ENCODE measurements around the gene CCNL2. TPM values are rescaled to one million over a fixed set of nuclear protein-coding genes. Genes with fewer than 3 reads are reported as not detected.
A peak's percentile ranks its signal among the peaks of the same experiment; 100 is the strongest.

CCNL2 gene
- total and polyA plus RNA-seq, 4 donors, result 46.4 to 170 (median 104) TPM

DNA sequence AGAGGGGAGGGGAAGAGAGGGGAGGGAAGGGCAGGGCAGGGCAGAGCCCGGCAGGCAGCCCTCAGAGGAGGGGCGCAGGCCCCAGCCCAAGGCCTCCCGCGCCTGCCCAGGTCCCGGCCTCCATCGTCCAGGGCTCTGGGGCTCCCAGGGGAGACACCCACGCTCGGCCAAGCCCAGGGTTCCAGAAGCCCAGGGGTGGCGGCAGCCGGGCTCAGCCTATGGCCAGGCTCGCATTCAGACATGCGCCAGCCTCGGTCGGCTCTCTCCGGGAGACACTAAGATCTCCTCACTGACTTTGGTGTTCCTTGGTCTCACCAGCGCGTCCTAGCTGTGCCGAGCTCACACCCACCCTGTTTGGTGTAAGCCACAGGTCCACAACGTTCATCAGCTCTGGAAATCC is 29.0 kb upstream of the CCNL2 start (continued):
- TF ChIP-seq HNF4A (conservative IDR thresholded peaks at IDR 0.05), result no peak

DNA sequence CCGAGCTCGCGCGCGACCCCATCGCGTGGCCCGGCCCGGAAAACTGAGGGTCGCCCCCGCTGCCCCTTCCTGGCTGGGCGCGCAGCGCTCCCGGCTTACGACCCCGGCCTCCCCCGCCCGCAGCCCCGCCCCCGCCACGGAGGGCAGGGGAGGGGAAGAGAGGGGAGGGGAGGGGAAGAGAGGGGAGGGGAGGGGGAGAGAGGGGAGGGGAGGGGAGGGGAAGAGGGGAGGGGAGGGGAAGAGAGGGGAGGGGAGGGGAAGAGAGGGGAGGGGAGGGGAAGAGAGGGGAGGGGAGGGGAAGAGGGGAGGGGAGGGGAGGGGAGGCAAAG is 28.6 kb upstream of the CCNL2 start:
- 3% methylated on average over 14 of the region's 22 CpGs for WGBS
- Histone ChIP-seq H3K27me3 (ENCODE audit: control insufficient read depth in 4 of 4, insufficient read depth in 4 of 4, low read length in 3 of 4) (no peaks in the 10 kb centered on the region), H3K27ac (ENCODE audit: low read depth in 1 of 2, low read length in 2 of 2) (no peak overlapping the region), H3K9me3 (ENCODE audit: control insufficient read depth in 4 of 4, low read length in 3 of 4) (no peaks in the 10 kb centered on the region), H3K36me3 (ENCODE audit: control insufficient read depth in 4 of 4, insufficient read depth in 3 of 4, low read depth in 1 of 4, low read length in 3 of 4) (no peaks in the 10 kb centered on the region), H3K4me3 (ENCODE audit: low read depth in 1 of 3, low read length in 3 of 3) (peak overlapping the region in 1 of 3 donors; percentile 39), H3K4me1 (ENCODE audit: control insufficient read depth in 4 of 4, insufficient read depth in 4 of 4, low read length in 3 of 4) (peaks cover 11 to 35% (median 25%) of the 10 kb centered on the region in 4 donors), H3K9ac (ENCODE audit: low read depth in 1 of 2, low read length in 2 of 2) (no peak overlapping the region)
- TF ChIP-seq, protein P1, sequence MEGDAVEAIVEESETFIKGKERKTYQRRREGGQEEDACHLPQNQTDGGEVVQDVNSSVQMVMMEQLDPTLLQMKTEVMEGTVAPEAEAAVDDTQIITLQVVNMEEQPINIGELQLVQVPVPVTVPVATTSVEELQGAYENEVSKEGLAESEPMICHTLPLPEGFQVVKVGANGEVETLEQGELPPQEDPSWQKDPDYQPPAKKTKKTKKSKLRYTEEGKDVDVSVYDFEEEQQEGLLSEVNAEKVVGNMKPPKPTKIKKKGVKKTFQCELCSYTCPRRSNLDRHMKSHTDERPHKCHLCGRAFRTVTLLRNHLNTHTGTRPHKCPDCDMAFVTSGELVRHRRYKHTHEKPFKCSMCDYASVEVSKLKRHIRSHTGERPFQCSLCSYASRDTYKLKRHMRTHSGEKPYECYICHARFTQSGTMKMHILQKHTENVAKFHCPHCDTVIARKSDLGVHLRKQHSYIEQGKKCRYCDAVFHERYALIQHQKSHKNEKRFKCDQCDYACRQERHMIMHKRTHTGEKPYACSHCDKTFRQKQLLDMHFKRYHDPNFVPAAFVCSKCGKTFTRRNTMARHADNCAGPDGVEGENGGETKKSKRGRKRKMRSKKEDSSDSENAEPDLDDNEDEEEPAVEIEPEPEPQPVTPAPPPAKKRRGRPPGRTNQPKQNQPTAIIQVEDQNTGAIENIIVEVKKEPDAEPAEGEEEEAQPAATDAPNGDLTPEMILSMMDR (IDR thresholded peaks at IDR 0.05; ENCODE audit: low read depth, low read length, missing input control), result no peak
- TF ChIP-seq YY1 (IDR thresholded peaks at IDR 0.05), result no peak
- no peak for TF ChIP-seq HNF4G (IDR thresholded peaks at IDR 0.05)
- TF ChIP-seq, protein P2, sequence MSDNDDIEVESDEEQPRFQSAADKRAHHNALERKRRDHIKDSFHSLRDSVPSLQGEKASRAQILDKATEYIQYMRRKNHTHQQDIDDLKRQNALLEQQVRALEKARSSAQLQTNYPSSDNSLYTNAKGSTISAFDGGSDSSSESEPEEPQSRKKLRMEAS (IDR thresholded peaks at IDR 0.05), result no peak
- TF ChIP-seq SP1 (IDR thresholded peaks at IDR 0.05), result no peak
- no peak for DNase-seq (ENCODE audit: low spot score)

DNA sequence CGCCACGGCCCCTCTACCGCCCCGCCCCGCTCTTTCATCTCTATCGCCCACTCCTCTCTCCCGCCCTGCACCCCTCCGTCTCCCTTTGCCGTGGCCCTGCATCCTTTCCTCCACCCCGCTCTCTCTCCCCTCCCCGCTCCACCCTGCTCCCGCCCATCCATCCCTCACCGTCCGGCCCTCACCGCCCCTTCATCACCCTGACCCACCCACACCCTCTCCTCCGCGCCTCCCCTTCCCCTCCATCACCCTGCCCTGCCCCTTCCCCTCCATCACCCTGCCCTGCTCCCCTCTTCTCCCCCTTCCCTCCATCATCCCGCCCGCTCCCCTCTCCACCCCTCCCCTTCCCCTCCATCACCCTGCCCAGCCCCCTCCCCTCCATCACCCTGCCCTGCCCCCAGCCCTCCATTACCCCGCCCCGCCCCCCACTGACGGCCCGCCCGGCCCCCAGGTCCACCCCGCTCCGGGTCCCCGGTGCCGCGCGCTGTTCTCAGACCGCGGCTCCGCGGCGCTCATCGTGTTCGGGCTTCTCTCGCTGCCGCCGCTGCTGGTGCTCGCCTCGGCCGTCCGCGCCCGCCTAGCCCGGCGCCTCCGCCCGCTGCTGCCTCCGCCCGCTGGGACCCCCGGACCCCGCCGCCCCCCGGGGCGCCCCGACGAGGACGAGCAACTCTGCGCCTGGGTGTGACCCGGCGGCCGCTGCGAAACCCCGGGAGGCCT is 28.1 kb upstream of the CCNL2 start:
- H3K9me3 ChIP-seq (ENCODE audit: control insufficient read depth in 4 of 4, low read length in 3 of 4), result no peaks in the 10 kb centered on the region
- H3K4me1 ChIP-seq (ENCODE audit: control insufficient read depth in 4 of 4, insufficient read depth in 4 of 4, low read length in 3 of 4), result peaks cover 11 to 30% (median 21%) of the 10 kb centered on the region in 4 donors
- TF ChIP-seq, protein P1 (IDR thresholded peaks at IDR 0.05; ENCODE audit: low read depth, low read length, missing input control), result no peak
- no peak for TF ChIP-seq TAF1 (conservative IDR thresholded peaks at IDR 0.05)
- TF ChIP-seq YY1 (IDR thresholded peaks at IDR 0.05), result no peak
- TF ChIP-seq NR2F2 (IDR thresholded peaks at IDR 0.05), result no peak
- TF ChIP-seq, protein P3, sequence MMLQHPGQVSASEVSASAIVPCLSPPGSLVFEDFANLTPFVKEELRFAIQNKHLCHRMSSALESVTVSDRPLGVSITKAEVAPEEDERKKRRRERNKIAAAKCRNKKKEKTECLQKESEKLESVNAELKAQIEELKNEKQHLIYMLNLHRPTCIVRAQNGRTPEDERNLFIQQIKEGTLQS (IDR thresholded peaks at IDR 0.05), result no peak
- TF ChIP-seq, protein P4, sequence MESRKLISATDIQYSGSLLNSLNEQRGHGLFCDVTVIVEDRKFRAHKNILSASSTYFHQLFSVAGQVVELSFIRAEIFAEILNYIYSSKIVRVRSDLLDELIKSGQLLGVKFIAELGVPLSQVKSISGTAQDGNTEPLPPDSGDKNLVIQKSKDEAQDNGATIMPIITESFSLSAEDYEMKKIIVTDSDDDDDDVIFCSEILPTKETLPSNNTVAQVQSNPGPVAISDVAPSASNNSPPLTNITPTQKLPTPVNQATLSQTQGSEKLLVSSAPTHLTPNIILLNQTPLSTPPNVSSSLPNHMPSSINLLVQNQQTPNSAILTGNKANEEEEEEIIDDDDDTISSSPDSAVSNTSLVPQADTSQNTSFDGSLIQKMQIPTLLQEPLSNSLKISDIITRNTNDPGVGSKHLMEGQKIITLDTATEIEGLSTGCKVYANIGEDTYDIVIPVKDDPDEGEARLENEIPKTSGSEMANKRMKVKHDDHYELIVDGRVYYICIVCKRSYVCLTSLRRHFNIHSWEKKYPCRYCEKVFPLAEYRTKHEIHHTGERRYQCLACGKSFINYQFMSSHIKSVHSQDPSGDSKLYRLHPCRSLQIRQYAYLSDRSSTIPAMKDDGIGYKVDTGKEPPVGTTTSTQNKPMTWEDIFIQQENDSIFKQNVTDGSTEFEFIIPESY (IDR thresholded peaks at IDR 0.05), result no peak
- no peak for TF ChIP-seq FOXA1 (IDR thresholded peaks at IDR 0.05)
- no peak for TF ChIP-seq FOXA2 (IDR thresholded peaks at IDR 0.05)
- TF ChIP-seq, protein P2 (IDR thresholded peaks at IDR 0.05), result no peak
- TF ChIP-seq HNF4A (conservative IDR thresholded peaks at IDR 0.05), result no peak
- TF ChIP-seq EGR1 (IDR thresholded peaks at IDR 0.05; ENCODE audit: low read depth in 2 of 2), result no peak
- TF ChIP-seq GABPA (IDR thresholded peaks at IDR 0.05 in 1 of 2, conservative IDR thresholded peaks at IDR 0.05 in 1 of 2), result no peak
- no peak for TF ChIP-seq RAD21 (IDR thresholded peaks at IDR 0.05)
- peak overlapping the region in 1 of 3 donors; percentile 39 for H3K4me3 ChIP-seq (ENCODE audit: low read depth in 1 of 3, low read length in 3 of 3)
- H3K9ac ChIP-seq (ENCODE audit: low read depth in 1 of 2, low read length in 2 of 2), result no peak overlapping the region
- H3K27me3 ChIP-seq (ENCODE audit: control insufficient read depth in 4 of 4, insufficient read depth in 4 of 4, low read length in 3 of 4), result no peaks in the 10 kb centered on the region
- no peak overlapping the region for H3K27ac ChIP-seq (ENCODE audit: low read depth in 1 of 2, low read length in 2 of 2)
- DNase-seq (ENCODE audit: low spot score), result no peak
- 16% methylated on average over 66 of the region's 66 CpGs for WGBS
- no peaks in the 10 kb centered on the region for H3K36me3 ChIP-seq (ENCODE audit: control insufficient read depth in 4 of 4, insufficient read depth in 3 of 4, low read depth in 1 of 4, low read length in 3 of 4)
